Tibial nerve (tissue), 4 donors: Measurements from ENCODE around the gene ANKRD22. TPM values are rescaled to one million over a fixed set of nuclear protein-coding genes. Genes with fewer than 3 reads are reported as not detected.

Source experiments
- DNase-seq, 2 donors: peaks; one replicate each; pipeline ENCODE4 v3.0.0-alpha.2; 2019; ENCODE audit warnings: low spot score in 2 of 2
- H3K27ac ChIP-seq, 4 donors: fragments of 200-600 bp; sonication (generic) in 3 of 4; one replicate each; pipeline ENCODE4 v1.5.1; 2017 to 2019; ENCODE audit warnings: mild to moderate bottlenecking in 1 of 4
- H3K27me3 ChIP-seq, 2 donors: fragments of 200-600 bp; sonication (generic) in 1 of 2; one replicate each; pipeline versions ENCODE4 v1.5.1 to v1.6.0; 2017 to 2019
- H3K36me3 ChIP-seq, 3 donors: fragments of 200-600 bp; sonication (generic); one replicate each; pipeline ENCODE4 v1.5.1; 2018 to 2019
- H3K4me1 ChIP-seq, 4 donors: fragments of 200-600 bp; sonication (generic) in 3 of 4; one replicate each; pipeline ENCODE4 v1.5.1; 2017 to 2019
- H3K4me3 ChIP-seq, 4 donors: fragments of 200-600 bp; sonication (generic) in 3 of 4; one replicate each; pipeline ENCODE4 v1.5.1; 2017 to 2019; ENCODE audit warnings: mild to moderate bottlenecking in 1 of 4, moderate library complexity in 1 of 4
- H3K9me3 ChIP-seq, 4 donors: fragments of 200-600 bp; sonication (generic) in 3 of 4; one replicate each; pipeline ENCODE4 v1.5.1; 2017 to 2019
- EP300 ChIP-seq, 2 donors: sonication (generic); formaldehyde crosslinking; IDR thresholded peaks; one replicate each; pipeline ENCODE4 v1.6.1; 2017; ENCODE audit warnings: antibody characterized with exemption in 2 of 2, mild to moderate bottlenecking in 1 of 2
- POLR2A ChIP-seq, 2 donors: fragments of 450-650 bp; IDR thresholded peaks; one replicate each; pipeline ENCODE4 v1.6.1; 2017; ENCODE audit warnings: antibody characterized with exemption in 2 of 2, mild to moderate bottlenecking in 2 of 2, moderate library complexity in 2 of 2
- WGBS, 2 donors: methylation state at CpG; one replicate each; pipeline ENCODE4 v1.1.5; 2018; 5-methylcytosine and 5-hydroxymethylcytosine counted together
- total RNA-seq, 4 donors: library from RNA; depleted of rRNA; stranded (reverse); fragments of >200 nt; gene quantifications; one replicate each; pipeline ENCODE4 v1.1.0, GENCODE V29; 2016
- TF ChIP-seq, protein P1 (sequence below), 5 experiments: fragments of 200-600 bp in 3 of 5; fragments of 450-650 bp in 2 of 5; sonication (generic) in 3 of 5; IDR thresholded peaks; one replicate each; pipeline ENCODE4 v1.5.1; 2016 to 2019; ENCODE audit warnings: antibody characterized with exemption in 5 of 5, mild to moderate bottlenecking in 3 of 5, moderate library complexity in 2 of 5

Gene ANKRD22
- total RNA-seq, 4 donors from 2014 or later = not detected

DNA sequence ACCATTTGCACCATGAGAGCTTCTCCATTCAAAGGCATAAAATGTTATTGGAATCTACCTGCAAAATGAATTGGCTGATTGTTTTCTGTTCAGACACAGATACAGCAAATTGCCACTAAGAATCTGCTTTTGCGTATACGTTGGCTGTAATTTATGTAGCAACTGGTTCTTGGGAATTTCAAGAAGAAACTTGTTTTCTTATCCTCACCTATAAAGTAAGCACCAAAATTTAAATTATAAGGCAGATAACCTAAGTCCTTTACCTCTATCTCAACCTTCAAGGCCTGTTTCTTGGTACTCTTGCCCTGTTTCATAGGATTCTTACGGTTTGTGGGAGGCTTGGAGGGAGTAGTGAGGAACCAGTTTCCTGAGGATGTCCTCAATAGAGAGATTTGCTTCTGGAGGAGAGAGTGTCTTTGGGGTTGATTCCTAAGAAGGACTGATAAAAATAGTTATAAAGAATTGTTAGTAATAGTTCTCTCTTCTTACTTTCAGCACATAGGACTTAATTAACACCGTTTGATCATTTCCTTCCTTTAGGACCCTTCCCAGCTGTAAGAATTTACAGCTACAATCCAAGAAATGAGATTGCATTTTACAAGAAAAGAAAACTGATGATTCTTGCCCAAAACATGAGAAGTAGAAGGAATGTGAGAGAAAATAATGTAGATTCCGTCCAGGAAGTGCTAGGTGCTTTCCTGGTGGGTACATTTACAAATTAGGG lies 30.4 kb upstream of the ANKRD22 start:
- 66 to 68% methylated on average over 5 of the region's 5 CpGs for WGBS, 2 donors
- Histone ChIP-seq H3K4me1 (peaks cover 0 to 30% (median 9%) of the 10 kb centered on the region in 4 donors), H3K27me3 (no peaks in the 10 kb centered on the region), H3K27ac (peak overlapping the region in 3 of 4 donors; percentile 89 to 93 (median 91)), H3K36me3 (no peaks in the 10 kb centered on the region), H3K9me3 (no peaks in the 10 kb centered on the region), H3K4me3 (peak overlapping the region in 1 of 4 donors; percentile 62)
- TF ChIP-seq EP300 (IDR thresholded peaks at IDR 0.05) = no peak
- TF ChIP-seq, protein P1, sequence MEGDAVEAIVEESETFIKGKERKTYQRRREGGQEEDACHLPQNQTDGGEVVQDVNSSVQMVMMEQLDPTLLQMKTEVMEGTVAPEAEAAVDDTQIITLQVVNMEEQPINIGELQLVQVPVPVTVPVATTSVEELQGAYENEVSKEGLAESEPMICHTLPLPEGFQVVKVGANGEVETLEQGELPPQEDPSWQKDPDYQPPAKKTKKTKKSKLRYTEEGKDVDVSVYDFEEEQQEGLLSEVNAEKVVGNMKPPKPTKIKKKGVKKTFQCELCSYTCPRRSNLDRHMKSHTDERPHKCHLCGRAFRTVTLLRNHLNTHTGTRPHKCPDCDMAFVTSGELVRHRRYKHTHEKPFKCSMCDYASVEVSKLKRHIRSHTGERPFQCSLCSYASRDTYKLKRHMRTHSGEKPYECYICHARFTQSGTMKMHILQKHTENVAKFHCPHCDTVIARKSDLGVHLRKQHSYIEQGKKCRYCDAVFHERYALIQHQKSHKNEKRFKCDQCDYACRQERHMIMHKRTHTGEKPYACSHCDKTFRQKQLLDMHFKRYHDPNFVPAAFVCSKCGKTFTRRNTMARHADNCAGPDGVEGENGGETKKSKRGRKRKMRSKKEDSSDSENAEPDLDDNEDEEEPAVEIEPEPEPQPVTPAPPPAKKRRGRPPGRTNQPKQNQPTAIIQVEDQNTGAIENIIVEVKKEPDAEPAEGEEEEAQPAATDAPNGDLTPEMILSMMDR (IDR thresholded peaks at IDR 0.05) = no peak
- no peak for TF ChIP-seq POLR2A (IDR thresholded peaks at IDR 0.05)
- DNase-seq = no peak

DNA sequence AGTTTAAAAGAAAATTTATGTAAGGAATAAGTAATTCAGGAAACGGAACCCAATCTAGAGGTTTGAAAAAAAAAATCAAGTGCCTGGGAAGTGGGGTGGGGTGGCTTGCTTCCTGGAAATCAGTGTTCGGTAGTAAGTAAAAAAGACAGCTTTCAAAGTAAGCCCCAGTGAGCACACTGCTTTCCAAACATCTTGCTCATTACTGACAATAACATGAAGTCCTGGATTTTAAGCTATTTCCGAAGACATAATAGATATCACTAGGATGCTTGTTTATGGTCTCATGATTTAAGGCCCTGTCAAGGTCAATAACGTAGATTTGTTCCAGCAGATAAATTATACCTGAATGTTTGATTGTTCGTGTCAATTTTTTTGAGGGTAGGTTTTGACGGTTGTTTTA lies 29.7 kb upstream of the ANKRD22 start:
- no peak for TF ChIP-seq POLR2A (IDR thresholded peaks at IDR 0.05)
- TF ChIP-seq, protein P1 (IDR thresholded peaks at IDR 0.05) = no peak
- no peak for TF ChIP-seq EP300 (IDR thresholded peaks at IDR 0.05)
- Histone ChIP-seq H3K27me3 (no peaks in the 10 kb centered on the region), H3K4me1 (peaks cover 0 to 30% (median 6%) of the 10 kb centered on the region in 4 donors), H3K4me3 (peak overlapping the region; percentile 37 to 91 (median 70)), H3K27ac (peak overlapping the region; percentile 82 to 93 (median 90)), H3K9me3 (no peaks in the 10 kb centered on the region), H3K36me3 (no peaks in the 10 kb centered on the region)
- DNase-seq = no peak
- 36 to 49% methylated on average over 6 of the region's 6 CpGs for WGBS, 2 donors

DNA sequence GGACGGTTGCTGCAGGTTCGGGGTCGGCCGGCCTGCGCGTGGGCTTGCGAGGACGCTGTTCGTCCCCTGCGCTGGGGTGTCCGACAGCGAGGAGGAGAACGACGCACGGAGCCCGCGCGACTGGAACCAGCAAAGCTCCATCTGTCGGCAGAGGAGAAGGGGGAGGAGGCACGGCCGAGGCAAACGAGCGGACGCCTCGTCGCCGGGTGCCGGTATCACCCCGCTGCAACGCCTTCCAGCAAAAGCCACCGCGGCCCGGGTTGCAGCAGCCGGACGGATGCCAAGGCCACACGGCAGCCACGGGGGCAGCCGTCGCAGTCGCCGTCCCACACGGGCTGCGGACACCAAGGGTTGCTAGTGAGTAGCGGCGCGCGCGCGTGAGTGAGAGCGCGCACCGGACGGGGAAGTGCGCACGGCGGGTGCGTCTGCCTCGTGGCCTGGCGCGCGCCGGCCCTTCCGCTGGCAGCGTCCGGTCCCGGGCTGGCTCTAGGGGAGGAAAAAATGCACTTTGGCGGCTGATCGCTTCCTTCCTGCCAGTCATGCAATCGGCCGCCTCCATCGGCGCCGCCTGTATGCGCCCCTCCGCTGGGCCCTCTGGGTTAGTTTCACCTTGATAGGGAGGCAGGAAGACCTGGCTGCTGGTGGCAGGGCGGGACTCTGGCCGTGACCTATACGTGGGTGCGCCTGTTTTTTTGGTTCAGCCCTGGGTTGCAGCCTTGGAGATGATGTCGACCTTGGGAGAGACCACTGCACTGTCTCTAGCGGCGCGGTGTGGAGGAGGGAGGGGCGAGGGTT lies 28.8 kb upstream of the ANKRD22 start:
- peak; percentile 70 to 72 for DNase-seq
- 0 to 2% methylated on average over 34 to 61 of the region's 84 CpGs for WGBS, 2 donors
- no peaks in the 10 kb centered on the region for H3K27me3 ChIP-seq
- no peaks in the 10 kb centered on the region for H3K9me3 ChIP-seq
- H3K36me3 ChIP-seq = no peaks in the 10 kb centered on the region
- H3K27ac ChIP-seq = peak overlapping the region; percentile 82 to 93 (median 90)
- H3K4me1 ChIP-seq = peaks cover 0 to 30% (median 4%) of the 10 kb centered on the region in 4 donors
- peak overlapping the region; percentile 37 to 91 (median 70) for H3K4me3 ChIP-seq
- TF ChIP-seq, protein P1 (IDR thresholded peaks at IDR 0.05) = peak in 3 of 5 experiments; percentile 8 to 31 (median 12)
- peak; percentile 48 to 72 for TF ChIP-seq POLR2A (IDR thresholded peaks at IDR 0.05)
- TF ChIP-seq EP300 (IDR thresholded peaks at IDR 0.05) = peak in 1 of 2 donors; percentile 93

DNA sequence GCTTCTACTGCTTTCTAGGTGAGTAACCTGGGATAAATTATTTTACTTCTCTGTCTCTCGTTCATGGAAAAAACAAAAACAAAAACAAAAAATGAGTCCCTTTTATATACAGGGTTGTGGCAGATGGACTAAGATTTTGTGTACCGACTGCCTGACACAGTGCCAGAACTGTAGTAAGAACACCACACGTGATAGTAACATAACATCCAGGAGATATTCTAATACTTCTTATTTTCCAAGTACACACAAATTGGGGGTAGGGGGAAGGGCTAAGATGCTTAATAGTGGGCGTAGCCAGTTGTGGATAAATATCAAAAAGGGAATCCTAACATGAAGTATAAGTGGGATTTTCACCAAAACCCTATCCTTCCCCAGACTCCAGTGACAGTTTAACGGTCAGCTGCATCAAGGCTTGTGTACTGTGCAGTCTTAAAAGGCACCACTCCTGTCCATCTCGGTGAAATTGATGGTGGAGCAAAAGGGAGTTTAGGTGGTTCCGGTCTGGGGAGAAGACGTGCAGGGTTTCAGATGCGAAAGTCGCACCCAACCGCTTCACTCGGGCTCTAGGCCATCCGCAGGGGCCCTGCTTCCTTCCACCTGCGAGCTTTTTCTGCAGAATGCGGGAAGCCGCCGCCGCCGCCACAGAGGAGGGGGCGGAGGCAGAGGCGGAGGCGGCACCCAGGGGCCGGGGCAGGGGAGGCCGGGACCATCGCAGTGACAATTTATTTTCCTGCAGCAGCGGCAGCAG lies 28.1 kb upstream of the ANKRD22 start, which contains the start of gene STAMBPL1:
STAMBPL1 (plus strand) TSS at position 712 of the 748 bp plus-strand sequence. CDS start 21,464 bp downstream, outside the sequence.
- no peaks in the 10 kb centered on the region for H3K36me3 ChIP-seq
- H3K4me1 ChIP-seq = peaks cover 0 to 30% (median 4%) of the 10 kb centered on the region in 4 donors
- 5 to 6% methylated on average over 20 to 24 of the region's 26 CpGs for WGBS, 2 donors
- no peaks in the 10 kb centered on the region for H3K9me3 ChIP-seq
- peak within 1 kb of the TSS; percentile 82 to 93 (median 90) for H3K27ac ChIP-seq
- no peaks in the 10 kb centered on the region for H3K27me3 ChIP-seq
- no peak for TF ChIP-seq POLR2A (IDR thresholded peaks at IDR 0.05)
- TF ChIP-seq, protein P1 (IDR thresholded peaks at IDR 0.05) = no peak
- no peak for TF ChIP-seq EP300 (IDR thresholded peaks at IDR 0.05)
- H3K4me3 ChIP-seq = peak within 1 kb of the TSS; percentile 37 to 91 (median 70)
- peak in 1 of 2 donors; percentile 19 for DNase-seq
